Bronchial epithelial cell (primary cell): ENCODE data around the gene RPS6KA4. TPM values are rescaled to one million over a fixed set of nuclear protein-coding genes. Genes with fewer than 3 reads are reported as not detected.

ENCODE experiments used
- DNase-seq: peaks from one replicate; pipeline ENCODE4 v3.0.0-alpha.2; 2010; ENCODE audit warnings: low read depth
- FAIRE-seq: peaks from 2 replicates; lab custom pipeline; 2011; peaks lifted over from hg19 to GRCh38; lab: Jason Lieb, UNC
- H3K27me3 ChIP-seq: 2 replicates; pipeline ENCODE4 v1.5.1; 2011; ENCODE audit warnings: low read length; ENCODE audit not compliant: control insufficient read depth, insufficient read depth
- H3K36me3 ChIP-seq: 2 replicates; pipeline ENCODE4 v1.5.1; 2011; ENCODE audit warnings: low read length; ENCODE audit not compliant: control insufficient read depth, insufficient read depth
- H3K4me3 ChIP-seq: 2 replicates; pipeline ENCODE4 v1.5.1; 2011; ENCODE audit warnings: mild to moderate bottlenecking, low read depth, low read length, control low read depth
- total RNA-seq: library from RNA; depleted of rRNA; stranded (reverse); fragments of >200 nt; gene quantifications from 2 replicates; pipeline ENCODE4 v1.2.1, GENCODE V29; 2014
- TF ChIP-seq, protein P1 (sequence below): IDR thresholded peaks from 2 replicates; pipeline ENCODE4 v1.5.1; 2011; ENCODE audit warnings: mild to moderate bottlenecking, moderate library complexity, low read length, control low read depth, inconsistent platforms; ENCODE audit not compliant: insufficient read depth, severe bottlenecking

RPS6KA4 gene
- total RNA-seq, 1 donor from 2014 or later: 59.5 TPM

DNA sequence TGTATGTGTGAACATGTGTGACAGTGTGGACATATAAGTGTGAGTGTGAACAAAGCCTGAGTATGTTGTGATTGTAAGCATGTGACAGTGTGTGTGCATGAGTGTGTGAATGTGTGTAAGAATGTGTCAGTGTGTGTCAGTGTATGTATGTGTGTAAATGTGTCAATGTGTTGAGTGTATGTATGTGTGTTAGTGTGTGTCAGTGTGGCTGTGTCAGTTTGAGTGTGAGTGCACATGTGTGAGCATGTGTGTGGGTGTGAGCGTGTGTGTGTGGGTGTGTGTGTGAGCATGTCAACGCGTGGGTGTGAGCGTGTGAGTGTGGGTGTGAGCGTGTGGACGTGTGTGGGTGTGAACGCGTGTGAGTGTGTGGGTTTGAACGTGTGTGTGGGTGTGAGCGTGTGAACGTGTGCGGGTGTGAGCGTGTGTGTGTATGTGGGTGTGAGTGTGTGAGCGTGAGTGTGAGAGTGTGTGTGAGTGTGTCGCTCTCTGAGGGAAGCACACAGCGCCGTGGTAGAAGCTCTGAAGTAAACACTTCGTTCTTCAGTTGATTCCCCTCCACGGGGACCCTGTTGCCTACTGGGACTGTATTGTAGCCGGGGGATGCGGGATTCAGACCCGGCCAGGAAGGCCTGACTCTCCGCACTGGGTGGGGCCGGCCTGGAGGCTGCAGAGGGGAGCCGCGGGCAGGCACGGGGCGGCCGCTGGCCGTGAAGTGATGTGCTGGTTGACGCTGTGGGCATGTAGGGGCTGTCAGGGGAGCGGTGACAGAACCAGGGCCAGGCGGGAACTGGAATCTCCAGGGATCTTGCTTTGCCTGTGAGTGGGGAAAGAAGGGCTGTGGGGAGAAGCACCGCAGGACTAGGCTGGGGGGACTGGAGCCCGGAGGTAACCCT, 21.1 kb downstream of the RPS6KA4 start:
- H3K27me3 ChIP-seq: peaks cover 4% of the 10 kb centered on the region
- DNase-seq (no peak), FAIRE-seq (peak; percentile 98)
- TF ChIP-seq, protein P1, sequence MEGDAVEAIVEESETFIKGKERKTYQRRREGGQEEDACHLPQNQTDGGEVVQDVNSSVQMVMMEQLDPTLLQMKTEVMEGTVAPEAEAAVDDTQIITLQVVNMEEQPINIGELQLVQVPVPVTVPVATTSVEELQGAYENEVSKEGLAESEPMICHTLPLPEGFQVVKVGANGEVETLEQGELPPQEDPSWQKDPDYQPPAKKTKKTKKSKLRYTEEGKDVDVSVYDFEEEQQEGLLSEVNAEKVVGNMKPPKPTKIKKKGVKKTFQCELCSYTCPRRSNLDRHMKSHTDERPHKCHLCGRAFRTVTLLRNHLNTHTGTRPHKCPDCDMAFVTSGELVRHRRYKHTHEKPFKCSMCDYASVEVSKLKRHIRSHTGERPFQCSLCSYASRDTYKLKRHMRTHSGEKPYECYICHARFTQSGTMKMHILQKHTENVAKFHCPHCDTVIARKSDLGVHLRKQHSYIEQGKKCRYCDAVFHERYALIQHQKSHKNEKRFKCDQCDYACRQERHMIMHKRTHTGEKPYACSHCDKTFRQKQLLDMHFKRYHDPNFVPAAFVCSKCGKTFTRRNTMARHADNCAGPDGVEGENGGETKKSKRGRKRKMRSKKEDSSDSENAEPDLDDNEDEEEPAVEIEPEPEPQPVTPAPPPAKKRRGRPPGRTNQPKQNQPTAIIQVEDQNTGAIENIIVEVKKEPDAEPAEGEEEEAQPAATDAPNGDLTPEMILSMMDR: no peak
- H3K4me3 ChIP-seq: no peak overlapping the region
- H3K36me3 ChIP-seq: no peaks in the 10 kb centered on the region

DNA sequence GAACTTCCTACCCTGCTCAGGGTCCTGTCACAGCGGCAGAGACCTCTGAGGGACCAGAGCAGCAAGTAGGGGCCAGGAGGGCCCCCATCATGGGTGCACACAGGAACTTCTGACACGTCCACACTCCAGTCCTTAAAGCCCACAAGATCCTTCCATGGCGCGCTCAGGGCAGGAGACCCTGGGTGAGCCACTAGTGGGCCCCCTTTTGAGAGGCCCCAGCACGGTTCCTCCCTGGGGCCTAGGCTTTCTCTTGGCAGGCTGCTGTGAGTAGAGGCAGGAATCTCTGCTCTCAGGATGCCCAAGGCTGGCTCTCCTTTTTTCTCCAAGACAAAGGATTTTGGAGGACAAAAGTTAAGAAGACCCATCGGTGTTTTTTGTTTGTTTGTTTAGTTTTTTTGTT, 22.4 kb downstream of the RPS6KA4 start:
- DNase-seq (no peak), FAIRE-seq (no peak)
- Histone ChIP-seq H3K27me3 (peaks cover 7% of the 10 kb centered on the region), H3K36me3 (no peaks in the 10 kb centered on the region), H3K4me3 (no peak overlapping the region)
- TF ChIP-seq, protein P1: no peak

DNA sequence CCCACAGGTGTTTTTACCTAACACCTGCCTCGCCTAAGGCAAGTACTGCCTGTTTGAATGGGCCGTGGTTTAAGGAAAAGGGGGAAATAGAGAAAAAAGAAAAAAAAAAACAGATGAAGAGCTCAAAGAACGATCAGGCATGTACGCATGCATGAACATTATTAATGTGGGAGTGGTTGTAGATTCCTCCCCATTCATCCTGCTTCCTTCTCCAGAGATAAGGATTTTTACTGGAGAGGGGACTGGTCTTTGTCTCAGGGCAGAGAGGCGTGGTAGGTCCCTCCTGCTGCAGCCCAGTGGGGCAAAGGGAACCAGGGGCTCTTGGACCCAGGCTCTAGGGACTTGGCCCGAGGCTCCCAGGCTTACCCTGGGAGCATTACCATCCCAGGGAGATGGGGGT, 23.1 kb downstream of the RPS6KA4 start:
- no peak for DNase-seq
- Histone ChIP-seq H3K4me3 (no peak overlapping the region), H3K27me3 (peaks cover 7% of the 10 kb centered on the region), H3K36me3 (no peaks in the 10 kb centered on the region)
- TF ChIP-seq, protein P1: no peak
- no peak for FAIRE-seq

DNA sequence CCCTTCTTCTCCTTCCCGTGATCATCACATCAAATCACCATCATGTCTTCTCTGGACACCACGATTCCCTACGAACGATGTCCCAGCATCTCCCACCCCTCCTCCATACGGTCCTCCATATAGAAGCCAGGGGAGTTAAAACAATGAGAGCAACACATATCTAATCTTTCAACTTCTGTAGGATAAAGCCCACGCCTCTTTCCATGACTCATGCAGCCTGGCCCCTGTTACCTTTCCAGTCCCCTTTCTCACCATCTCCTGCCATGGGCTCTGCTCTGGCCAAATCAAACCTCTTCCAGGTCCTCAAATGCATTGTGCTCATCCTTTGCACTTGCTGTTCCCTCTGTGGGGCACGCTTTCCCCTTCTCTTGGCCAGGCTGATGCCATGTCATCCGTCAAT, 23.6 kb downstream of the RPS6KA4 start:
- no peak for FAIRE-seq
- TF ChIP-seq, protein P1: no peak
- no peak for DNase-seq

DNA sequence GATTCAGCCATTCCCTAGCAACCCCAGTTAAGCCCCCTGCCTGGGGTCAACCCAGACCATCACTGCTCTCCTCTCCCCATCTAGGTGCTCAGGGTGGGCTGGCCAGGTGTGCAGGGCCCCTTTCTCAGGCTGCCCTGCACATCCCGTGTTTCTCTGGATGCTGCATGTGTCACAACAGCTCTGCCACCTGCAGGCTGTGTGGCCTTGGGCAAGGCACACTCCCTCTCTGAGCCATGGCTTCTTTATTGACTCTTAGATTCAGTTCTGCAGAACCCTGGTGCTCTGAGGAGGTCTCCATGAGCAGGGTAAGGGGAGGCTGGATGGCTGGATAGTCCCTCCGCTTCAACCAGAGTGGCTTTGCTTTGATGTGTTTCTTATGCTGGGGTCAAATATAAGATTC, 24.6 kb downstream of the RPS6KA4 start:
- FAIRE-seq: no peak
- TF ChIP-seq, protein P1: no peak
- Histone ChIP-seq H3K27me3 (peaks cover 7% of the 10 kb centered on the region), H3K36me3 (no peaks in the 10 kb centered on the region), H3K4me3 (no peak overlapping the region)
- no peak for DNase-seq

More for the DNA sequence above, 23.6 kb downstream of the RPS6KA4 start:
- Histone ChIP-seq H3K4me3 (no peak overlapping the region), H3K27me3 (peaks cover 7% of the 10 kb centered on the region), H3K36me3 (no peaks in the 10 kb centered on the region)
